HG03196 (cell line): ENCODE data around the gene MYMK.

Experiments
- ATAC-seq: cut with Tn5 transposase; IDR thresholded peaks from one replicate; pipeline ENCODE4 v1.9.1; 2021; ENCODE audit not compliant: unreplicated experiment

MYMK gene

GRCh38 chr9:133536080-133536479, 11.3 kb upstream of the MYMK start:
- ATAC-seq = no peak

GRCh38 chr9:133535306-133535877, 10.6 kb upstream of the MYMK start:
- ATAC-seq = no peak

GRCh38 chr9:133534346-133535291, 9.9 kb upstream of the MYMK start, which contains the start of gene ADAMTSL2:
Gene ADAMTSL2 (plus strand): TSS chr9:133534704. CDS start chr9:133536713, 2,009 bp downstream.
- ATAC-seq = no peak

GRCh38 chr9:133533857-133534256, 9.1 kb upstream of the MYMK start:
- no peak for ATAC-seq

- no peak for ATAC-seq
Measured at GRCh38 chr9:133532937-133533668, 8.3 kb upstream of the MYMK start.

- ATAC-seq = no peak
Measured at GRCh38 chr9:133531293-133531692, 6.5 kb upstream of the MYMK start.

- no peak for ATAC-seq
Measured at GRCh38 chr9:133529874-133530273, 5.1 kb upstream of the MYMK start.

- ATAC-seq = no peak
Measured at GRCh38 chr9:133529457-133529856, 4.7 kb upstream of the MYMK start.

- ATAC-seq = no peak
Measured at GRCh38 chr9:133528876-133529241, 4.1 kb upstream of the MYMK start.

GRCh38 chr9:133528001-133528875, 3.5 kb upstream of the MYMK start:
- no peak for ATAC-seq

GRCh38 chr9:133527444-133527920, 2.7 kb upstream of the MYMK start:
- ATAC-seq = no peak

- ATAC-seq = no peak
Measured at GRCh38 chr9:133526721-133527321, 2.1 kb upstream of the MYMK start.

- ATAC-seq = no peak
Measured at GRCh38 chr9:133525677-133526076, 918 bp upstream of the MYMK start.

- ATAC-seq = no peak
Measured at GRCh38 chr9:133524146-133524545, 613 bp downstream of the MYMK start.

GRCh38 chr9:133523106-133523505, 1.7 kb downstream of the MYMK start:
- ATAC-seq = no peak

GRCh38 chr9:133522073-133522910, 2.5 kb downstream of the MYMK start:
- ATAC-seq = no peak

GRCh38 chr9:133521122-133522072, 3.4 kb downstream of the MYMK start:
- no peak for ATAC-seq
